T-helper 2 cell treated with Interferon-gamma antibody and Interleukin-4, amounts not matched to agents 5 μg/mL and 100 μg/mL, for 36 hours (primary cell): ENCODE data around the gene TMEM106B.
"Not testable (repeated sequence)": the region's sequence is repeated elsewhere in the genome, so short reads cannot be mapped to it uniquely, and the experiment has no call there.

ENCODE experiments used
- DNase-seq: peaks from one replicate; pipeline ENCODE4 v3.0.0; 2021; ENCODE audit warnings: low spot score
- H3K27ac Mint-ChIP-seq: one replicate; pipeline ENCODE4 v1.8.0; 2021; ENCODE audit warnings: mild to moderate bottlenecking, mixed read lengths
- H3K27me3 Mint-ChIP-seq: one replicate; pipeline ENCODE4 v1.8.0; 2021; ENCODE audit warnings: low read depth, mixed read lengths
- H3K36me3 Mint-ChIP-seq: one replicate; pipeline ENCODE4 v1.8.0; 2021; ENCODE audit warnings: low read depth, mixed read lengths
- H3K4me1 Mint-ChIP-seq: one replicate; pipeline ENCODE4 v1.8.0; 2021; ENCODE audit warnings: low read depth, mixed read lengths
- H3K4me3 Mint-ChIP-seq: one replicate; pipeline ENCODE4 v1.8.0; 2022; ENCODE audit warnings: mild to moderate bottlenecking, moderate library complexity, mixed read lengths
- H3K9me3 Mint-ChIP-seq: one replicate; pipeline ENCODE4 v1.8.0; 2021; ENCODE audit warnings: mixed read lengths

Gene TMEM106B

GRCh38 chr7:12211711-12212485 is 804 bp downstream of the TMEM106B start:
- H3K36me3 Mint-ChIP-seq, result peaks cover 28% of the 10 kb centered on the region
- no peak for DNase-seq
- peak overlapping the region; percentile 97 for H3K27ac Mint-ChIP-seq
- no peaks in the 10 kb centered on the region for H3K9me3 Mint-ChIP-seq
- H3K4me1 Mint-ChIP-seq, result peaks cover 33% of the 10 kb centered on the region
- H3K27me3 Mint-ChIP-seq, result peaks cover 14% of the 10 kb centered on the region
- H3K4me3 Mint-ChIP-seq, result peak overlapping the region; percentile 98

GRCh38 chr7:12217311-12217710 is 6.2 kb downstream of the TMEM106B start:
- no peak overlapping the region for H3K27ac Mint-ChIP-seq
- peaks cover 69% of the 10 kb centered on the region for H3K36me3 Mint-ChIP-seq
- H3K27me3 Mint-ChIP-seq, result no peaks in the 10 kb centered on the region
- H3K4me3 Mint-ChIP-seq, result no peak overlapping the region
- peaks cover 31% of the 10 kb centered on the region for H3K4me1 Mint-ChIP-seq
- no peak for DNase-seq
- peaks cover 4% of the 10 kb centered on the region for H3K9me3 Mint-ChIP-seq

GRCh38 chr7:12220389-12221046 is 9.4 kb downstream of the TMEM106B start:
- Mint-ChIP-seq H3K27me3 (no peaks in the 10 kb centered on the region), H3K4me3 (no peak overlapping the region), H3K9me3 (peaks cover 16% of the 10 kb centered on the region), H3K36me3 (peaks cover 87% of the 10 kb centered on the region), H3K4me1 (peaks cover 33% of the 10 kb centered on the region), H3K27ac (no peak overlapping the region)
- no peak for DNase-seq

GRCh38 chr7:12221414-12221813 is 10.3 kb downstream of the TMEM106B start:
- no peak overlapping the region for H3K4me3 Mint-ChIP-seq
- DNase-seq, result no peak
- peaks cover 87% of the 10 kb centered on the region for H3K36me3 Mint-ChIP-seq
- peaks cover 23% of the 10 kb centered on the region for H3K9me3 Mint-ChIP-seq
- H3K27me3 Mint-ChIP-seq, result no peaks in the 10 kb centered on the region
- peaks cover 39% of the 10 kb centered on the region for H3K4me1 Mint-ChIP-seq
- H3K27ac Mint-ChIP-seq, result peak overlapping the region; percentile 8

GRCh38 chr7:12222889-12223579 is 11.9 kb downstream of the TMEM106B start:
- Mint-ChIP-seq H3K9me3 (peaks cover 24% of the 10 kb centered on the region), H3K4me3 (peak overlapping the region; percentile 56), H3K27ac (peak overlapping the region; percentile 82), H3K27me3 (no peaks in the 10 kb centered on the region), H3K4me1 (peaks cover 31% of the 10 kb centered on the region), H3K36me3 (peaks cover 74% of the 10 kb centered on the region)
- DNase-seq, result no peak

GRCh38 chr7:12225017-12225416 is 13.9 kb downstream of the TMEM106B start:
- peaks cover 31% of the 10 kb centered on the region for H3K4me1 Mint-ChIP-seq
- not testable (repeated sequence) for H3K4me3 Mint-ChIP-seq, H3K27me3 Mint-ChIP-seq, H3K27ac Mint-ChIP-seq, DNase-seq
- H3K36me3 Mint-ChIP-seq, result peaks cover 66% of the 10 kb centered on the region
- H3K9me3 Mint-ChIP-seq, result peaks cover 24% of the 10 kb centered on the region

- H3K36me3 Mint-ChIP-seq, result peaks cover 56% of the 10 kb centered on the region
- no peaks in the 10 kb centered on the region for H3K27me3 Mint-ChIP-seq
- DNase-seq, result no peak
- H3K4me1 Mint-ChIP-seq, result peaks cover 28% of the 10 kb centered on the region
- no peak overlapping the region for H3K27ac Mint-ChIP-seq
- peaks cover 20% of the 10 kb centered on the region for H3K9me3 Mint-ChIP-seq
- H3K4me3 Mint-ChIP-seq, result no peak overlapping the region
These were observed 15.7 kb downstream of the TMEM106B start for GRCh38 chr7:12226756-12227155.

GRCh38 chr7:12228024-12228423 is 16.9 kb downstream of the TMEM106B start:
- Mint-ChIP-seq H3K4me1 (peaks cover 19% of the 10 kb centered on the region), H3K27me3 (no peaks in the 10 kb centered on the region), H3K36me3 (peaks cover 48% of the 10 kb centered on the region), H3K9me3 (peaks cover 20% of the 10 kb centered on the region), H3K27ac (no peak overlapping the region), H3K4me3 (no peak overlapping the region)
- no peak for DNase-seq

- H3K4me1 Mint-ChIP-seq, result peaks cover 14% of the 10 kb centered on the region
- no peak for DNase-seq
- H3K27ac Mint-ChIP-seq, result no peak overlapping the region
- peaks cover 43% of the 10 kb centered on the region for H3K36me3 Mint-ChIP-seq
- peaks cover 17% of the 10 kb centered on the region for H3K9me3 Mint-ChIP-seq
- H3K27me3 Mint-ChIP-seq, result no peaks in the 10 kb centered on the region
- H3K4me3 Mint-ChIP-seq, result no peak overlapping the region
These were observed 18.0 kb downstream of the TMEM106B start for GRCh38 chr7:12229046-12229445.

GRCh38 chr7:12231097-12231496 is 20.0 kb downstream of the TMEM106B start:
- Mint-ChIP-seq H3K36me3 (peaks cover 27% of the 10 kb centered on the region), H3K4me1 (peaks cover 10% of the 10 kb centered on the region), H3K27ac (no peak overlapping the region), H3K27me3 (no peaks in the 10 kb centered on the region), H3K9me3 (peaks cover 5% of the 10 kb centered on the region), H3K4me3 (no peak overlapping the region)
- DNase-seq, result no peak

GRCh38 chr7:12233175-12233574 is 22.1 kb downstream of the TMEM106B start:
- no peak for DNase-seq
- peaks cover 5% of the 10 kb centered on the region for H3K4me1 Mint-ChIP-seq
- no peaks in the 10 kb centered on the region for H3K9me3 Mint-ChIP-seq
- no peaks in the 10 kb centered on the region for H3K27me3 Mint-ChIP-seq
- no peak overlapping the region for H3K27ac Mint-ChIP-seq
- peaks cover 31% of the 10 kb centered on the region for H3K36me3 Mint-ChIP-seq
- H3K4me3 Mint-ChIP-seq, result no peak overlapping the region

GRCh38 chr7:12234334-12234865 is 23.3 kb downstream of the TMEM106B start:
- no peak overlapping the region for H3K4me3 Mint-ChIP-seq
- no peak overlapping the region for H3K27ac Mint-ChIP-seq
- H3K9me3 Mint-ChIP-seq, result peaks cover 4% of the 10 kb centered on the region
- peaks cover 6% of the 10 kb centered on the region for H3K4me1 Mint-ChIP-seq
- H3K27me3 Mint-ChIP-seq, result no peaks in the 10 kb centered on the region
- DNase-seq, result no peak
- peaks cover 37% of the 10 kb centered on the region for H3K36me3 Mint-ChIP-seq

GRCh38 chr7:12235970-12236369 is 24.9 kb downstream of the TMEM106B start:
- Mint-ChIP-seq H3K27me3 (no peaks in the 10 kb centered on the region), H3K36me3 (peaks cover 40% of the 10 kb centered on the region), H3K9me3 (peaks cover 4% of the 10 kb centered on the region), H3K4me1 (peaks cover 16% of the 10 kb centered on the region), H3K4me3 (no peak overlapping the region), H3K27ac (no peak overlapping the region)
- no peak for DNase-seq

GRCh38 chr7:12237007-12237406 is 25.9 kb downstream of the TMEM106B start:
- DNase-seq, result no peak
- Mint-ChIP-seq H3K9me3 (peaks cover 4% of the 10 kb centered on the region), H3K27ac (no peak overlapping the region), H3K36me3 (peaks cover 38% of the 10 kb centered on the region), H3K4me3 (no peak overlapping the region), H3K4me1 (peaks cover 16% of the 10 kb centered on the region), H3K27me3 (no peaks in the 10 kb centered on the region)
